Fibroblast of gingiva (primary cell): ENCODE data around the gene SUV39H2.
"Not testable (repeated sequence)": the region's sequence is repeated elsewhere in the genome, so short reads cannot be mapped to it uniquely, and the experiment has no call there.

ENCODE experiments used
- DNase-seq: peaks from one replicate; pipeline ENCODE4 v3.0.0-alpha.2; 2011; ENCODE audit warnings: low read depth

The SUV39H2 gene

DNA sequence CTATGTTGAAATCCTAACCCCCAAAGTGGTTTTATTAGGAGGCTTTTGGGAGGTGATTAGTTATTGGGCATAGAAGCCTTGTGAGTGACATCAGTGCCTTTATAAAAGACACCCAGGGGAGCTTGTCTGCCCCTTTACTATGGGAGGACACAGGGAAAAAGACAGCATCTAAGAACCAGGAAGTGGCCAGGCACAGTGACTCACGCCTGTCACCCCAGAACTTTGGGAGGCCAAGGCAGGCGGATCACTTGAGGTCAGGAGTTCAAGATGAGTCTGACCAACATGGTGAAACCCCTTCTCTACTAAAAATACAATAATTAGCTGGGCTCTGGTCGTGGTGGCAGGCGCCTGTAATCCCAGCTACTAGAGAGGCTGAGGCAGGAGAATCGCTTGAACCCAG is 60.3 kb downstream of the SUV39H2 start:
- DNase-seq, result not testable (repeated sequence)

- not testable (repeated sequence) for DNase-seq
Measured at GRCh38 chr10:14942147-14942949, 63.7 kb downstream of the SUV39H2 start.

DNA sequence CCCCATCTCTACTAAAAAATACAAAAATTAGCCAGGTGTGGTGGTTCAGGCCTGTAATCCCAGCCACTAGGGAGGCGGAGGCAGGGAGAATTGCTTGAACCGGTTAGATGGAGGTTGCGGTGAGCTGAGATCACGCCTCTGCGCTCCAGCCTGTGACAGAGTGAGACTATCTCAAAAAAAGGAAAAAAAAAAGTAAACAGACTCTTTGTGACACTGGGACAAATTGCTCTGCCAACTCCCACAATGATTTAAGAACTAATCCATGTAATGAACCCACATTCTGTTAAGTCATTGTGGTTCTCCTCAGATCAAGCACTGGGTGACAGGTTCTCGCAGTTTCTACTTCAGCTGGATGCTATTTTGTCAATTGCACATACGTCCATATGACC is 64.3 kb downstream of the SUV39H2 start:
- DNase-seq, result not testable (repeated sequence)

DNA sequence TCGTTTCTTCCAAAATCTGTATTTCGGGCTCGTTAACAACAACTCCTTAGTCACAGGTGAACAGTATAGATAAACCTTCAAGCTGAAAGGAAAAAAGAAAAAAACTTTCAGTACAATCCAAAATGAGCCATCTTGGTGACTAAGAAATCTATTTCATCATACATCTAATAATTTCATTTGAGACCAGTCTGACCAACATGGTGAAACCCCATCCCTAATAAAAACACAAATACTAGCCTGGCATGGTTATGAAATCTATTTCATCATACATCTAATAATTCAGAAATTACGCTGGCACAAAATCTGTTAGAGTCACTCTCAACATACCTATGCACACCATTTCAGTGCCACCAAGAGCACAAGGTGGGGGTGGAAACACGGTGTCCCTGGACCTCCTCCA is 66.4 kb downstream of the SUV39H2 start:
- DNase-seq, result peak; percentile 78

DNA sequence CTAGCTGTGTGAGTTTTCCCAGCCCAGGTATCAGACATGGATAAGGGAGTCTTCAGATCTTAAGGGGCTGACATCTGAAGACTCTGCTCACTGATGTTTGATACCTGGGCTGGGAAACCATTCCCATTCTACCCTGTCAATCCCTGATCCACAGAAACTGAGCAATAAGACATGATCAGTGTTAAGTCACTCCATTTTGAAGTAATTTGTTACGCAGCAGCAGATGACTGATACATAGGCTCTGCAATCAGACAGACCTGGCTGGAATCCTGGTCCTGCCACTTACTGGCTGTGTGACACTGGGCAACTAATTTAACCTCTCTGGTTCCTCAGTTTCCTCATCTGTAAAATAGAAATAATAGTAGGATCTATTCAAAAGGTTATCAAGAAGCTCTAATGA is 68.6 kb downstream of the SUV39H2 start:
- no peak for DNase-seq

DNA sequence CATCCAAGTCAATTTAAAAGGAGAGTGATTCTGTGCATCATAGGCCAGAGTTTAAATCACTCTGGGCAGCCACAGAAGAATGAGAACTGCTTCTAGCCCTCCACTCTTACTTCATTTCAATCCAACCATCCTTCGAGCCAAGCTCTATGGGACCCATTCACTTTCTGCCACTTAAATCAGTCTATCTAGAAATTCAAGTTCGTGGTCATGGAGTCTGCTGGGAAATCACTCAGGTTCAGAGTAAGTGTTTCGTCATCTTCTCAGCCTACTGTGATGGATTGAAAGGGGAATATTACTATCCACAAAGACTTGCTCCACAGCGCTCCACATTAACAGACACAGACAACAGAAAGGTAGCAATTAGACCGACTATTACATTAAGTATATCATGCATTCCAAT is 70.6 kb downstream of the SUV39H2 start:
- DNase-seq, result no peak

- no peak for DNase-seq
Measured at GRCh38 chr10:14952851-14953423, 74.3 kb downstream of the SUV39H2 start.

DNA sequence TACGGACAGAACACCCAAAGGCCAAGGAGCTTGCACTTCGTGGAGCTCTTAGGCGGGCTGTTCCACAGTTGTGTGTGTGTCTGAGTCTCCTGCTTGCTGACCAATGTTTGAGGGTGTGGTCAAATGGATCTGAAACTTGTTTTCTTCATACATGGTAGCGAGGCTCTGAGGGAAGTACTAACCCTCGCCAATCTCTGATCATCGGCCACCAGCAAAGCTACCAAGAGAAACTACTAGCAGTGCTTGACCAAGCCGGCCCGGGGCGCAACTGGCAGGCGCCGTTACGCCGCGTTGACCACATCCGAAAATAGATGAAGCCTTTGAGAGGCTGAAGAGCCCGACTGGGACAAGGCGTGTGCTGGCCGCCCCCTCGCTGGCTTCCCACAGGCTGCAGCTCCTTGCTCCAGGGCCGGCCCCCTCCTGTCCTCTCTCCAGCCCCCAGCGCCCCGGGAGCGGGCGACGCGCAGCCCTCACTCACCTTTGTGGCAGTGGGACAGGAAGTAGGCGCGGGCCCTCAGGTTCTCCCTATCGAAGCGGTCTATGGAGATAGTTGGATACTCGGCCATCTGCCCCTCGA is 74.8 kb downstream of the SUV39H2 start:
- peak; percentile 65 for DNase-seq
